Activated CD4-positive, alpha-beta T cell treated with anti-CD3 and anti-CD28 coated beads, Interleukin-2, amount 50 U/mL, for 48 hours (primary cell): ENCODE measurements around the gene RAB10.
"Not testable (repeated sequence)": the region's sequence is repeated elsewhere in the genome, so short reads cannot be mapped to it uniquely, and the experiment has no call there.

Source experiments
- DNase-seq, 2 experiments: peaks; one replicate each; pipeline ENCODE4 v3.0.0-alpha.2; 2020

Gene RAB10

GRCh38 chr2:26164641-26165211 lies 130.8 kb downstream of the RAB10 start:
- no peak for DNase-seq

GRCh38 chr2:26165403-26165802 lies 131.5 kb downstream of the RAB10 start:
- DNase-seq, result no peak

GRCh38 chr2:26166541-26166940 lies 132.7 kb downstream of the RAB10 start:
- DNase-seq, result not testable (repeated sequence)

- no peak for DNase-seq
Observed at GRCh38 chr2:26168785-26169184, 134.9 kb downstream of the RAB10 start.

GRCh38 chr2:26169226-26169625 lies 135.3 kb downstream of the RAB10 start:
- no peak for DNase-seq

- no peak for DNase-seq
Observed at GRCh38 chr2:26169681-26170414, 136.0 kb downstream of the RAB10 start.

GRCh38 chr2:26170795-26171194 lies 136.9 kb downstream of the RAB10 start:
- no peak for DNase-seq

GRCh38 chr2:26172189-26172870 lies 138.4 kb downstream of the RAB10 start:
- DNase-seq, result peak in 1 of 2 experiments; percentile 9

GRCh38 chr2:26172871-26173775 lies 139.2 kb downstream of the RAB10 start, which contains the start of gene GAREM2:
Gene GAREM2, plus strand, starts transcription at chr2:26173088. Its CDS starts 133 bp downstream, at chr2:26173221.
- no peak for DNase-seq

- DNase-seq, result no peak
Observed at GRCh38 chr2:26173776-26174482, 140.0 kb downstream of the RAB10 start.

GRCh38 chr2:26174691-26175465 lies 141.0 kb downstream of the RAB10 start:
- DNase-seq, result no peak

- DNase-seq, result no peak
Observed at GRCh38 chr2:26175466-26176278, 141.8 kb downstream of the RAB10 start.

- no peak for DNase-seq
Observed at GRCh38 chr2:26176279-26176615, 142.4 kb downstream of the RAB10 start.

GRCh38 chr2:26177122-26177521 lies 143.2 kb downstream of the RAB10 start:
- DNase-seq, result no peak

GRCh38 chr2:26178246-26178645 lies 144.4 kb downstream of the RAB10 start:
- DNase-seq, result no peak

GRCh38 chr2:26178746-26179436 lies 145.0 kb downstream of the RAB10 start:
- DNase-seq, result no peak

- DNase-seq, result no peak
Observed at GRCh38 chr2:26179446-26179913, 145.6 kb downstream of the RAB10 start.

- no peak for DNase-seq
Observed at GRCh38 chr2:26182441-26182840, 148.6 kb downstream of the RAB10 start.

GRCh38 chr2:26182887-26183630 lies 149.2 kb downstream of the RAB10 start:
- DNase-seq, result no peak
